H1 (cell line): ENCODE data around the gene LONRF2.

ENCODE experiments used
- POLR2A ChIP-seq, 2 experiments: IDR thresholded peaks; 1 replicate in 1 of 2; 2 replicates in 1 of 2; pipeline ENCODE4 v1.6.1; 2011; ENCODE audit warnings: low read depth in 2 of 2, low read length in 2 of 2, mild to moderate bottlenecking in 2 of 2; ENCODE audit errors: control extremely low read depth in 1 of 2
- RFX5 ChIP-seq: IDR thresholded peaks from 2 replicates; pipeline ENCODE4 v1.6.1; 2011; ENCODE audit warnings: low read depth, low read length, improper control_type of control experiment, borderline replicate concordance

DNA sequence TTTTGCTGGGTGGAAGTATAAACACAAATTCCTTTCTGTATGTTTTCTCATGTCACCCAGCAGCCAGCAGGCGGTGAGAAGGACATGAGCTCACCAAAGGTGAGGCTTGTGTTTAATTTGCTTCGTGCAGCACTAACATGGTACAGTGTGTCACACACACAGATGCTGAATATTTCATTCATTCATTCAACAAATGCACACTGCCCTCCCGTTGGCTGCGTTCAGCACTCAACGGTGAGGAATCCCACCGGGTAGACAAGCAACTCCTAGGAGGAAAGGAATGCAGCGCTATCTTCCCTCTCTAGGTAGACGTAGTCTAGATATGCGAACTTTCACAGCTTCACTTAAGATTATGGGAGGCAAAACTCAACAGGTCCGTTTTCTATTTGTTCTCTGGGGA is 85.1 kb downstream of the LONRF2 start:
- TF ChIP-seq POLR2A (IDR thresholded peaks at IDR 0.05; ENCODE audit: control extremely low read depth in 1 of 2, low read depth in 2 of 2, low read length in 2 of 2) = no peak
- TF ChIP-seq RFX5 = no peak
